HG03196 (cell line): ENCODE results near the gene RIN3.

Experiments used
- ATAC-seq: cut with Tn5 transposase; IDR thresholded peaks from one replicate; pipeline ENCODE4 v1.9.1; 2021; ENCODE audit not compliant: unreplicated experiment

RIN3 gene

DNA sequence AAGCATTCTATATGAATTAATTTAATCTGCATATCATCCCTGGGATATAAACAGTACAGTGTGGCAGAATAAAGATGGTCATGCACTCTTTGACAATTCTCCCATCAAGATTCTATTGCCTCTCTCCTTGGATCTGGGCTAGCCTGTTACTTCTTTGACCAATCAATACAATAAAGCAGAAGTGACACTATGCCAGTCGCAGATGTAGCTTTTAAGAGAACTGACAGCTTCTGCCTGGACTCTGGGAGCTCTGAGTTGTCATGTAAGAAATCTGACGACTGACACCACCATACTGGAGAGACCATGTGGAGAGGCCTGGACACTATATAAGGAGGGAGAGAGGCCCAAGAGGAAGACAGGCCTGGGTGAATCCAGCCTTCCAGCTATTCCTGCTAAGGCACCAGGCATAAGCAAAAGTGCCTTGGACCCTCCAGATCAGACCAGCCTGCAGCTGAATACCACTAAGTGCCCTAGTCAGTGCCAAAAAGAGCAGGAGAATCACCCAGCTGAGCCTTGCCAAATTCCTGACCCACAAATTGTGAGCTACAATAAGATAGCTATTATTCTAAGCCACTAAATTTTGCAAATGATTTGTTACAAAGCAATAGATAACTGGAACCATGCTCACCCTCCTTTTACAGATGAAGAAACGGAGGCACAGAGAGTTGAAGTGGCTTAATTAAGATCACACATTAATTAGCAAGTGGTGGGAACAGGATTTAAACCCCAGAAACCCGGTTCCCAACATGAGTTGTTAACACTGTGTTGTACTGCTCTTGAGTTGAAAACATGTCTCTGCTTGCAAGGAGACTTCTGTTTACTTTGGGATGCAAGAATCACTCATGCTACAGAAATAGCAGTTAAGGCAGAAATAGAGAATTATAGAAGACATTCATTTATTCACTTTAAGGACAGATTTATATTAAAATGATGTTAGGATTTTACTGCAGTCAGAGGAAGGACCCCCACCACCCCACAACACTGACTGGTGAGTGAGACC is 84.6 kb downstream of the RIN3 start:
- no peak for ATAC-seq

DNA sequence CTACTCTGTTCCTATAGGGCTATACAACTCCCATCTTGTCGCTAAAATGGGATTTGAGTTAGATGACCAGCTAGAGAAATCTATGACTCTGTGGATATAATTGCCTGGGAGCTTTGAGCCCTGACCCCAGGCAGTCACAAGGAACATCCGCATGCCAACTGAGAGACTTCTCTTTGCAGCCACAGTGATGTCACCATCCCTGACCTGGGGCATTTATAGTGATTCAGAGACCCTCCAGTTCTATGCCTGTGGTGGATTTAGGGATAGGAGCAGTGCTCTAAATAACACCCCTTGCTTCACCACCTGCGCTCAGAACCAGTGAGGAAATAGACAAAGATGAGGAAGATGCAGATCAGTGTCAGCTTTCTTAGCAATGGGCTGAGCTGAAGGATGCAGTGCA is 86.2 kb downstream of the RIN3 start:
- ATAC-seq, result no peak

DNA sequence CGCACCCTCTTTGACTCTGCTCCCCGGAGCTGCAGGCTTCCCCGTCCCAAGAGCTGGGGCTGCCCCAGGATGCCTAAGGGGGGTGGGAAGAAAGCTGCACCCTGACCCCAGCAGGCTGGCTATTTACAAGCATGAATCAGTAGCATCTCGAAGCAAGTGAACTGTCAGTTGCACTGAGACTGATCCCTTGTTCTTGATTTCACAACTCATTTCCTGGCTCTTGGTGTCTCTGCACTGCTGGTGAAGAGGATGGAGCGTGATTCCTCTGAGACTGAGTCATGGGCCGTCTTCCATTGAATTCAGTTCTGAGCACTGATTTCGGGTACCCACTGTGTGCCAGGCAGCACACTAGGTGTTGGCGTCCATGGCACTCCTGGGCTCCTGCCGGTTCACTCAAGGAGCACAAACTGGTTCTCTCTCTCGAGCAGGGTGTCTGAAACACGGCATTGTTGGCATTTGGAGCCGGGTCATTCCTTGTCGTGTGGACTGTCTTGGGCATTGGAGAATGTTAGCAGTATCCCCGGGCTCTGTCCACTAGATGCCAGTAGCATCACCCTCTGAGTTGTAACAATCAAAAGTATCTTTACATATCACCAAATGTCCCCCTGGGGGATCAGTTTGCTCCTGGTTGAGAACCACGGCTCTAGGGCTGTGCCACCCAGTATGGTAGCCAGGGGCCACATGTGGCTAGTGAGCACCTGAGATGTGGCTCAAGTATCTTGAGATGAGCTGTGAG is 86.9 kb downstream of the RIN3 start:
- ATAC-seq, result no peak

DNA sequence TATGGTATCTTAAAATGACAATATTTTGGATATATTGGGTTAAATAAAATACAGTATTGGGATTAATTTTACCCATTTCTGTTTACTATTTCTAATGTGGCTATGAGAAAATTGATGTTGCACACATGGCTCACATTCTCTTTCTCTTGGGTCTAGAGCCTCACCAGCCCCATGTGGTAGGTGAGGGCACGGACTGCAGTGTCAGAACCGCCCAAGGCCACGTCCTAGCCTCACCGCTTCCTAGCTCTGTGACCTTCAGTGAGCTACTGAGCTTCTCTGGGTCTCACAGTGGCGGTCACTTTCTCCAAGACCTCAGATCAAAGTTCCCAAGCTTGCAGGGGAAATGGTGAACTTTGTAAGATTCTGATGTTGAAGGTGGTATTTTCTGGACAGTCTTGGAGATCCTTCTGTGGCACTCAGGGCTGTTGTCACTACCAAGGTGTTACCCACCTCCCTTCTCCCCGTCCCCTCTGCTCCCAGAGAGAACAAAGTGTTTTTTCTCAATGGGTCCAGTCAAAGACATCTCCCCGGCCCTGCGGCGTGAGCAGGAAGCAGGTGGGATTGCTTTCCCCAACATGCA is 87.6 kb downstream of the RIN3 start:
- no peak for ATAC-seq

DNA sequence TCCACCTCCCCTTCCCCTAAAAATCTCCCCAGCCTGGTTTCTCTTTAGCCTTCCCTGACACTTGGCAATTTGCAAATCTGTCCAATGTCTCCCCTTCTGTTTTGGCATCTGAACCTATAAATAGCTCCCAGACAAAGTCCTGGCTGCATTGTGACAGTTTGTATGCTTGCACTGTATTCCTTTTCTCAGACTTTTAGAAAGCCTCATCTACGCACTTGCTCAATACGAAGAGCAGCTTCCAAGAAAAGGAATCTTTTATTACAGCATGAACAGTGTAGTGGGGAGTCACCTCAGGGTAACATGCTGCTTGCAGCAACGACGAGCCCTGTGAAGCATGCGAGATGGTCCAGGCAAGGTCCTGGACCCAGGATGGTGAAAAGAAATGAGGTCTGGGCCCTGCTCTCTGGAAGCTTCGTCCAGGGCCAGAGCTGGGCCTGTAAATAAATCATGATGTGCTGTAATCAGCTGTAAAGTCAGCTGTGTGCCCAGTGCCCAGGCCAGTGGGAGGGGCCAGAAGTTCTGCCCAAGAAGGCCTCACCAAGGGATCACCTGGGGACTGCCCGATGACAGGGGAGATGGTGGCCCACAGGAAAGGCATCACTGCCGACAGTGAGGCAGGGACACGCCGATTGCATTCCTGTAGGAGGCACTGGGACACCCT is 88.3 kb downstream of the RIN3 start:
- no peak for ATAC-seq

DNA sequence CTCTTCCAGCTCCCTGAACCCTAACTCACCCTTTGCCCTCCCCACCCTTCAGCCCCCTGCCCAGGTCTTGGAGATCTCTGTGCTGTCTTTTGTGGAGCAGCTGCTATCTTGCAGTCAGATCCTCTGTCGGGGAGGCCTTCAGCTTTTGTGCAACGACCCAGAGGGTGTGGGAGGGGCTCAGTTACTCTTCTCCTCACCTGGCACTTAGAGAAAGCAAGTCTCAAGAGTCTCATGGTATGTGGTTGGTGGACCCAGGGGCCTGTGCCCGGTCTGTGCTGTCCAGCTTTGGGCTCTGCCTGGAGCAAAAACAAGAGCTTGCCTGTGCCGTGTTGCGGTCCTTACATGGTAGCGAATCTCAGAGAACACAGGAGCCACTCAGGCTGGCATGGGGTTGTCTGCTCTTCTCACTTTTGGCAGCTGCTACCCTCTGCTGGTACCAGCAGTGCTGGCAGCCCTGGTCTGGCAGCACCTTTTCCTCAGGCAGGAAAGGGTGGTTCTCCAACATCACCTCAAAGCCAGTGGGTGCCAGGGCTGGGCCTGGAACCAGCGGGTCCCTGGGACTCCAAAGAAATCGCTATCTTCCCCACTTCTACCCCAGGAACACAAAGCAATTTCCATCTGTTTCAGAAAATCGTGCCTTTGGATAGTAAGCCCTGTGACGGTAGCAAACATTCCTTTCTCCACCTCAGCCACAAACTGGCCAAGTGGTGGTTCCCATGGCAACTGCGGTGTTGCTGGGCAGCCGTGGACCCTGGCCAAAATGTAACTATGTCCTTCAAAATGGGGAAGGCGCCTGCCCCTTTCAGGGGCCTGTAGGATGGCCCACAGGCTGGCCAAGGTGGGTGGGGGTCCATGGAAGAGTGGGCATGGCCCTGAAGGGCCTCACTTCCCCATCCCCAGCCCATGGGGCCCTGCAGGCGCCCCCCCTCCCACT is 90.0 kb downstream of the RIN3 start:
- ATAC-seq, result no peak

DNA sequence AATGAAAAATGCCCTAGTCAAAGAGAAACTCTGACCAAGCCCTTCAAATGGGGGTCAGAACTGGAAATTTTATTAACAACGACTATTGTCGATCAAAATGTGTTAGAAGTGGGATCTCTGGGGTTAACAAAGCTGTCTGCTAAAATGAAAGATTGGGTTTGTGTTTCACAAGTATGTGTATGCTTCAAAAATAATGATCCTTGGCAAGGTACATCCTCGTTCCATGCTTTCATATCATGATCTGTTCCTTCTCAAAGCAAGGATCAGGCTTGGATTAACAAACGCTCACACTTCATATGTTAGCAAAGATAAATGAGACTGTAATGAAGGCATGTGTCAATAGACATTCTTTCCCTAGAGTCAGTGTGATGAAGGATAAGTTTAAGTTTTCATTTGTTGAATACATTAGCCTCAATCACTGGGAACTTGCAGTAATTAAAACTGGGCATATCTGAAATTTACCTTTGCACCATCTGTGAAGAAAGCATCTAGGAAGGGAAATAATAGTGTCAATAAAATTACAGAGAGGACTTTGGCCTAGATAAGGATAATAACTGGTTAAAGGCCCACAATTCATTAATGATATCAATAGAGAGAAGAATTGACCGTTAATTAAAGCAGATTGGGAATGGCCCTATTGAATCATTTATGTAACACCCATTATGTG is 91.8 kb downstream of the RIN3 start:
- ATAC-seq, result no peak

DNA sequence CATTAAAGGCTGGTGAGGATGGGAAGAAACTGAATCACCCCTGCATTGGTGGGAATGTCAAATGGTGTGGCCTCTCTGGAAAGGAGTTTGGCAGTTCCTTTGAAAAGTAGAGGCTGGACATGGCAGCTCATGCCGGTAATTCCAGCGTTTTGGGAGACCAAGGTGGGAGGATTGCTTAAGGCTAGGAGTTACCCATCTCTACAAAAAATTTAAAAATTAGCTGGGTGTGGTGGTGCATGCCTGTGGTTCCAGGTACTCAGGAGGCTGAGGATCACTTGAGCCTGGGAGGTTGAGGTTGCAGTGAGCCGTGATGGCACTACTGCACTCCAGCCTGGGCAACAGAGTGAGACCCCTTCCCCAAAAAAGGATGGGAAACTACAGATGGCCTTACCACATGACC is 93.7 kb downstream of the RIN3 start:
- no peak for ATAC-seq

DNA sequence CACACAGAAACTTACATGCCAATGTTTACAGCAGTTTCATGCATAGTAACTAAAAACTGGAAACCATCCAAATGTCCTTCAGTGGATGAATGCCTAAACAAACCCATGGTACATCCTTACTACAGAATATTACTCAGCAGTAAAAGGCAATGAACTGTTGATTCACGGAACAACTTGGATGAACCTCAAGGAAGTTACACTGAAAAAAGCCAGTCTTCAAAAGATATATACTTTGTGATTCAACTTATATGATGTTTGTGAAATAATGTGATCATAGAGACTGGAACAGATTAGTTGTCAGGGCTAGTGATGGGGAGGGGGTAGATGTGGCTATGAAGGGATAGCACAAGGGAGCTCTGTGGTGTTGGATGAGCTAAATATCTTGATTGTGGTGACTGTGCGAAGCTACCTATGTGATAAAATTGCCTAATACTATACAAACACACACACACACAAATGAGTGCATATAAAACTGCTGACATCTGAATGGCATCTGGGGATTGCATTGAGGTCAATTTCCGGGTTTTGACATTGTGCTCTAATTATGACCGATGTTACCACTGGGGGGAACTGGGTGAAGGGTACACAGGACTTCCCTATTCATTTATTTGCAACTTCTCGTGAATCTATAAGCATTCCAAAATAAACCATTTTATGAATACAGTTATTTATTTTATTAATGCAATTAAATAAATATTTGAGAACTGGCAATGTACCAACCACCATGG is 94.3 kb downstream of the RIN3 start:
- no peak for ATAC-seq

DNA sequence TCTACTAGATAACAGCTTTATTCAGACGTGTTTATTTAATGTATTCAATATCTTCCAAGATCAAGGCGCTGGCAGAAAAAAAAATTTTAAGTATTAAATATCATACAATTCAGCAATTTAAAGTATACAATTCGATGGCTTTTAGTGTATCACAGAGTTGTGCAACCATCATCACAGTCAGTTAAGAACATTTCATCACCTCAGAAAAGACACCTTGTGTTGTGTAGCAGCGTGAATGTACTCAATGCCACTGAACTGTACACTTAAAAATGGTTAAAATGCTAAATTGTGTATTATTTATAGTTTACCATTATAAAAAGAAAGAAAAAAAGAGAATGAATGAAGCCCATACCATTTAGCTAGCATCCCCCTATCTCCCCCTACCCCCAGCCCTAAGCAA is 96.4 kb downstream of the RIN3 start:
- ATAC-seq, result no peak

DNA sequence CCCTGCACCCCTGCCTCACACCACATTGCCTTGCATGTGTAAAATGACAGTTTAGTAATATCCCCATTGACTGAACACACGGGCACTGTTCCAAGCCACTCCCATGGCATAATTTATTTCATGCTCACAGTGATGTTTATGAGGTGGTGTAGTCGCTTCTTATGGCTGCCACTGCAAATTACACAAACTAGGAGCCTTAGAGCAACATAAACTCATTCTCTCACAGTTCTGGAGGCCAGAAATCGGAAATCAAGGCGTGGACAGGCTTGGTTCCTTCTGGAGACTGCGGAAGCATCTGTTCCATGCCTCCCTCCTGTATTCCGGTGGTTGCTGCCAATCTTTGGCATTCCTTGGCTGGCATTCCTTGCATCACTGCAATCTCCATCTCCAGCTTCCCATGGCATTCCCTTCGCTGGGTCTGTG is 97.3 kb downstream of the RIN3 start:
- no peak for ATAC-seq

DNA sequence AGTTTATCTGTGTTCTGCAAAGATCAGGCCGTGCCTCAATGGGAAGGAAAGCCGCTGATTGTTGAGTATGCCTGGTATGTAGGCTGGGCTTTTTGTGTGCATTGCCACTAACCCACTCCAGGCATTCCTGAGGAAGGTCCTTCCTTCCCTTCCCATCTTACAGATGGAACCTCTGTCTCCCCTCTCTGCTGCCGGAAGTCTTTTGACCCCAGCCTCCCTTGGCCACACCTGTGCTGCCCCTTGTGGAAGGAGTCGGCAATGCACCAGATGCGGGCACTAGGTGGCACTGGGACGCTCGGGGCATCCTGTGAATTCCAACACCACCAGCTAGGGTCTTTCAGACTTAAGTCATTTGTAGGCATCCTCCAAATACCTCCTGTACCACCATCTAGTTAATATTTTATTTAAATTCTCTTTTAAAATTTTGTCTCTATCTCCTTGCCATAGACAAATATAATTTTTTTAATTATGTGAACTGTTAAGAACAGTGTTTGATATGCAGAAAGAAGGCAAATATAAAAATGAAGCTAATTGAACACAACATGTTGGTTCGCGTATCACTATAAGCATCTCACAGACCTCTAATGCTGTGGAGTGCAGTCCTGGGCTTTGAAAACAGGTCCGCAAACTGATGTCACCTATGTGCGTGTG is 99.6 kb downstream of the RIN3 start:
- no peak for ATAC-seq

DNA sequence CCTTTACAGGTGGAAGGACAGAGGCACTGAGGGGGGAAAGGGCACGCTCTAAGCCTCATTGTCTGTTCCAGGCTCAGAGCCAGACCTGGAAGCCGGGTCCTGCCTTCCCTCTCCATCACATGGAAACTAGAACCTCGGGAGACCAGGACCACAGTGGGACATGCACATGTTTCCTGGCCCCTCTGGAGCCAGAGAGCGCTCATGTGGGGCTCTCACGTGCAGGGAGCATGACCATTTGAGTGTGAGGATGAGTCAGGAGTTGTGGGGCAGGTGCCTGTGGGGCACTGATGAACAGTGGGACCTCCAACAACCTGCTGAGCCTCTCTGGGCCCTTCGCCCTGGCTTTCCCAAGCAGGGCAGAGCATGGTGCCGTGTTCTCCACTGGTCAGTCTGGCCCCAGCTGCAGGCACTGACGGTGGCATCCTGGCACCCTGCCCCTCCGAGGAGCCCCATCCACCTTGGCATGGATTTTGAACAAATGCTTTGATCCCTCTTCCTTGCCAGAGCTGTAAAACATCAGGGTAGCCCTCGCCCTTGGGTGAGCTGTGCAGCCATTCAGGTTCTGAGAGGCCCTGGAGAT is 100.2 kb downstream of the RIN3 start:
- no peak for ATAC-seq

DNA sequence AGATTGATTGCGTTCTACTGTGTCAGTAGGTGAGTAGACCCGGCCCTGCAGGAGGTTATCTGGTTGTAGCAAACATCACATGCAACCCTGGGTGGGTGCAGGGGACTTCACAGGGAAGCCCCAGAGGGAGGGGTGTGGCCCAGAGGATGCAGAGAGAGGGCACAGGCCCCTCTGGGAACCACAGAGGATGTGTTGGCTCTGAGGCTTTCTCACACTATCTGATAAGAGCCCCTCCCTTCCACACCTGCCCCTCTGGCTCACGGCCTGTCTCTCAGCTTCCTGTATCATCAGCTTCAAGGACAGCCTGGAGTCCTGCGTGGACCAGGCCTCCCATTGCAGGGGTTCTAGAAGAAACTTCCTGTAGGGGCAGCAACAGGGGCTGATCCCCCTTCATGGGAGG is 101.9 kb downstream of the RIN3 start:
- ATAC-seq, result peak; percentile 88

DNA sequence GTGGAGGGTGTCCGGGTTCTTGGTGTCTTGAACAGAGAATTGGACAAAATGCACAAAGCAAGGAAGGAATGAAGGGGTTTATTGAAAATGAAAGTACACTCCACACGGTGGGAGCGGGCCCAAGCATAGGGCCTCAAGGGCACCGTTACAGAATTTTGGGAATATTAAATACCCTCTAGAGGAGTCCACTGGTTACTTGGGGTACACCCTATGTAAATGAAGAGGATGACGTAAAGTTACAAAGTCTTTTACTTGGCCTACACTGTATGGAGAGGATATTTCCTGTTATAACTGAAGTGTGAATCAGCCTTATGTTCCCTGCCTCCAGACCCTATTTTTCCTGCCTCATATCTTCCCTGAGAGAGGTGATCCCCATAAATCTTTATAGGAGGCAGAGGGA is 102.6 kb downstream of the RIN3 start:
- no peak for ATAC-seq

DNA sequence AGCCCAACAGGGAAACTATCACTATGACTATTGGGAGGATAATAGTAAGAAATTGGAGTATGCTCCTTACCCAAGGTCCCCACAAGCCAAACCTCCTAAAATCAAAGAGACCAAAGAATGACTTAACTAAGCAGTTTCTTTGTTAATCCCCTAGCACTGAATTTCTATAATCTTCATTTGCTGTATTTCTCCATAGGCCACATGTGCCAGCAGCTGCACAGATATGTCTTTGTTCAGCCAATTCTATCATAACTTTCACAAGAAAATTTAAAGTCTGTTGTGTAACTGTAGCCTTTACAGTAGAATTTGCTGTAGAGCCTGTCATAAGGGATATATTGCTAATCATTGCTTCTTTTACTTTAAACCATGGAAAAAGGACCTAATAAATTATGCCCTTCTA is 104.0 kb downstream of the RIN3 start:
- no peak for ATAC-seq

DNA sequence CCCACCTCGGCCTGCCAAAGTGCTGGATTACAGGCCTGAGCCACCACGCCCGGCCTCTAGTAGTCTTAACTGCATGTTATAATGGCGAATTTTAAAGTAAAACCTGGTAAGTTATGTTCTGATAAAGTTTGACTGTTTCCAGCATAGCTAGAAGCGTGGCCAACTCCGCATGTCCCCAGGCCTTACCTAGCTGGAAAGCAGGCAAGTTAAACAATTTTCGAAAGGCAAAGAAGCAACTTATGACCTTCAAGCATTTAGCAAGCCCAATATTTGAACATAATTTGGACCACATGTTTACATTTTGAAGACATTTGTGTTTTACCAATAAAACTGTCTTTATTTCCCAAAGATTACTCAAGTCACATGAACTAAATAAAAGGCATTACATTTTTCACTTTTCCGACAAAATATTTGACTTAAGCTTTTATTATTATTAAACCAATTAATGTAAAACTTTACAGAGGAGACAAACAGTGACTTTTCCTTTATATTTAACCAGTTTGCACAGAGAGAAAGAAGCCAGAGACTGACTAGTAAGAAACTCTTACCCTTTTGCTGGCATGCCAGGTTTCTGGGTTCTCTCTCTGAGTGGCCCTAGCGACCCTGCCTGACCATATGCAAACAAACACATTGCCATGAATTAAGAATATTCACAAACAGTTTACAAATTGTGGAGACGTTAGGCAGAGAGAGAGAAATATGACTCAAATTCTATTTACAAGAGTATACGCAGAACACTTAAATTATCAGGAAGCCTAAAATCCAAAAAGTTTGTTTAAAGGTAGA is 106.3 kb downstream of the RIN3 start:
- ATAC-seq, result no peak
